GM12878 (cell line): Measurements from ENCODE around the gene PPP4R1. TPM values are rescaled to one million over a fixed set of nuclear protein-coding genes. Genes with fewer than 3 reads are reported as not detected.

Experiments used
- ATAC-seq: fragments of 200-7000 bp; cut with Tn5 transposase; 3 replicates; pipeline ENCODE4 v1.9.1; 2020; ENCODE audit warnings: mild to moderate bottlenecking, moderate library complexity
- BruUV-seq: library from RNA; stranded (reverse); fragments of 400-500 nt; replicated peaks from 2 replicates; lab custom pipeline; 2021; lab: Mats Ljungman, UMichigan
- CTCF ChIA-PET: fragments of 300-600 bp; sonication (Branson Sonifier 250); formaldehyde crosslinking; extraction: SDS; loops from one replicate; lab custom pipeline; 2021; ENCODE audit warnings: inconsistent platforms; lab: Yijun Ruan, JAX
- POLR2A ChIA-PET: fragments of 350-600 bp; formaldehyde crosslinking; extraction: SDS; loops from one replicate; lab custom pipeline; 2021; ENCODE audit warnings: inconsistent platforms; lab: Charles Lee
- RAD21 ChIA-PET: fragments of 300-600 bp; sonication (Branson Sonifier 250); formaldehyde crosslinking; loops from one replicate; lab custom pipeline; 2023; ENCODE audit warnings: antibody characterized with exemption; ENCODE audit not compliant: unreplicated experiment; lab: Charles Lee
- SMC1A ChIA-PET: fragments of 300-600 bp; sonication (Branson Sonifier 250); formaldehyde crosslinking; loops from one replicate; lab custom pipeline; 2023; ENCODE audit not compliant: unreplicated experiment, uncharacterized antibody; lab: Charles Lee
- DNase-seq: peaks from one replicate; pipeline ENCODE4 v3.0.0-alpha.2; 2011; ENCODE audit warnings: low read depth, low spot score
- FAIRE-seq: peaks from 3 replicates; lab custom pipeline; 2011; peaks lifted over from hg19 to GRCh38; lab: Jason Lieb, UNC
- H2AFZ ChIP-seq: 2 replicates; pipeline ENCODE4 v1.6.0; 2011; ENCODE audit warnings: low read depth, low read length, control low read depth; ENCODE audit not compliant: control insufficient read depth
- H3K27ac ChIP-seq: 2 replicates; pipeline ENCODE4 v1.5.1; 2011; ENCODE audit warnings: control low read depth; ENCODE audit not compliant: control insufficient read depth, insufficient read depth
- H3K27me3 ChIP-seq, 2 experiments: replicated peaks in 1 of 2; 2 replicates each; pipeline versions ENCODE4 v1.6.0 to v1.6.1; 2011; ENCODE audit warnings: low read length in 1 of 2; ENCODE audit not compliant: control insufficient read depth in 2 of 2, insufficient read depth in 2 of 2
- H3K36me3 ChIP-seq, 2 experiments: 2 replicates each; pipeline ENCODE4 v1.5.1; 2011; ENCODE audit warnings: low read length in 1 of 2; ENCODE audit not compliant: control insufficient read depth in 2 of 2, insufficient read depth in 2 of 2
- H3K4me1 ChIP-seq: 2 replicates; pipeline ENCODE4 v1.6.1; 2011; ENCODE audit warnings: mild to moderate bottlenecking, low read length, moderate library complexity, mixed read lengths; ENCODE audit not compliant: control insufficient read depth, insufficient read depth
- H3K4me2 ChIP-seq: 2 replicates; pipeline ENCODE4 v1.6.0; 2011; ENCODE audit warnings: control low read depth; ENCODE audit not compliant: control insufficient read depth, insufficient read depth
- H3K4me3 ChIP-seq: fragments of 200-600 bp; sonication (generic); 2 replicates; pipeline ENCODE4 v1.5.1; 2016
- H3K79me2 ChIP-seq: 2 replicates; pipeline ENCODE4 v1.6.0; 2011; ENCODE audit warnings: low read length; ENCODE audit not compliant: control insufficient read depth, insufficient read depth
- H3K9ac ChIP-seq: 2 replicates; pipeline ENCODE4 v1.8.0; 2011; ENCODE audit warnings: low read length, control low read depth, mixed read lengths; ENCODE audit not compliant: control insufficient read depth, insufficient read depth
- H3K9me3 ChIP-seq: replicated peaks from 3 replicates; pipeline ENCODE4 v1.5.1; 2011; ENCODE audit warnings: mild to moderate bottlenecking, low read length; ENCODE audit not compliant: control insufficient read depth, insufficient read depth
- H4K20me1 ChIP-seq: 2 replicates; pipeline ENCODE4 v1.6.0; 2011; ENCODE audit not compliant: control insufficient read depth, insufficient read depth
- ATF7 ChIP-seq: fragments of 450-650 bp; IDR thresholded peaks from 2 replicates; pipeline ENCODE4 v1.6.1; 2016; ENCODE audit warnings: low read depth, mild to moderate bottlenecking
- DPF2 ChIP-seq: fragments of 450-650 bp; IDR thresholded peaks from 2 replicates; pipeline ENCODE4 v1.6.1; 2017; ENCODE audit warnings: mild to moderate bottlenecking
- FOS ChIP-seq: IDR thresholded peaks from 3 replicates; pipeline ENCODE4 v1.6.1; 2011; ENCODE audit warnings: borderline replicate concordance; ENCODE audit not compliant: insufficient read length; ENCODE audit errors: extremely low read depth
- HDAC2 ChIP-seq: fragments of 200-600 bp; sonication (generic); IDR thresholded peaks from 2 replicates; pipeline ENCODE4 v1.6.1; 2017
- NRF1 ChIP-seq: conservative IDR thresholded peaks from 2 replicates; pipeline ENCODE4 v1.6.1; 2011; ENCODE audit warnings: mild to moderate bottlenecking, low read depth, low read length, improper control_type of control experiment
- PML ChIP-seq: IDR thresholded peaks from 2 replicates; pipeline ENCODE4 v1.6.1; 2012; ENCODE audit warnings: low read length, inconsistent platforms
- RB1 ChIP-seq: fragments of 450-650 bp; formaldehyde crosslinking; IDR thresholded peaks from 2 replicates; pipeline ENCODE4 v1.6.1; 2017; ENCODE audit warnings: mild to moderate bottlenecking, borderline replicate concordance
- SUZ12 ChIP-seq: fragments of 200-600 bp; sonication (generic); IDR thresholded peaks from one replicate; pipeline ENCODE4 v1.6.1; 2018; ENCODE audit warnings: antibody characterized with exemption, mild to moderate bottlenecking; ENCODE audit not compliant: unreplicated experiment
- TCF12 ChIP-seq: IDR thresholded peaks from 2 replicates; pipeline ENCODE4 v1.6.1; 2011; ENCODE audit warnings: low read depth, mild to moderate bottlenecking, low read length
- ZSCAN29 ChIP-seq: fragments of 450-650 bp; IDR thresholded peaks from 2 replicates; pipeline ENCODE4 v1.6.1; 2017; ENCODE audit warnings: mild to moderate bottlenecking, moderate library complexity
- WGBS: methylation state at CpG from one replicate; pipeline ENCODE4 v1.1.6; 2016; ENCODE audit warnings: low lambda C conversion rate; ENCODE audit not compliant: insufficient replicate concordance, insufficient coverage; ENCODE audit errors: missing lambda C conversion rate; 5-methylcytosine and 5-hydroxymethylcytosine counted together
- in situ Hi-C: fragments of 300-500 bp; cut with MboI; formaldehyde crosslinking; loops from 9 replicates; pipeline ENCODE4 v1.14.3; 2018; ENCODE audit warnings: mixed read lengths
- intact Hi-C: fragments of 100-400 bp; cut with micrococcal nuclease; formaldehyde crosslinking; loops from one replicate; pipeline ENCODE4 v1.14.2; 2022; ENCODE audit not compliant: unreplicated experiment
- polyA plus RNA-seq, 11 experiments: library from polyadenylated mRNA; depleted of rRNA in 4 of 11; unstranded in 6 of 11; stranded (reverse) in 5 of 11; fragments of >200 nt; fragmentation: Nextera tagmentation in 4 of 11; fragmentation: Illumina TruSeq in 1 of 11; extraction: Ambion mirVana in 4 of 11; extraction: Trizol in 1 of 11; gene quantifications; 1 replicate in 1 of 11; 2 replicates in 10 of 11; pipeline versions ENCODE4 v1.2.1 to v1.2.3, GENCODE V29; 2011 to 2016; ENCODE audit warnings: inconsistent platforms in 2 of 11, missing spikeins in 2 of 11, low read depth in 1 of 11
- total RNA-seq, 4 experiments: library from RNA; depleted of rRNA in 3 of 4; stranded (reverse); fragments of >200 nt in 3 of 4; fragmentation: Illumina TruSeq in 1 of 4; extraction: Trizol in 1 of 4; gene quantifications; 2 replicates each; pipeline versions ENCODE4 v1.2.1 to v1.2.3, GENCODE V29; 2013 to 2021
- TF ChIP-seq, protein P1 (sequence below): fragments of 450-650 bp; IDR thresholded peaks from 2 replicates; pipeline ENCODE4 v1.6.1; 2017; ENCODE audit warnings: mild to moderate bottlenecking, moderate library complexity
- TF ChIP-seq, protein P2 (sequence below): fragments of 450-650 bp; formaldehyde crosslinking; IDR thresholded peaks from 2 replicates; pipeline ENCODE4 v1.4.0; 2020; ENCODE audit warnings: mild to moderate bottlenecking, moderate library complexity

Gene PPP4R1
- total and polyA plus RNA-seq, 10 of the 15 experiments (the other 5 are each of a cell fraction or from before 2014, with no cell fraction given), result 10.9 to 44.4 (median 26.0) TPM

DNA sequence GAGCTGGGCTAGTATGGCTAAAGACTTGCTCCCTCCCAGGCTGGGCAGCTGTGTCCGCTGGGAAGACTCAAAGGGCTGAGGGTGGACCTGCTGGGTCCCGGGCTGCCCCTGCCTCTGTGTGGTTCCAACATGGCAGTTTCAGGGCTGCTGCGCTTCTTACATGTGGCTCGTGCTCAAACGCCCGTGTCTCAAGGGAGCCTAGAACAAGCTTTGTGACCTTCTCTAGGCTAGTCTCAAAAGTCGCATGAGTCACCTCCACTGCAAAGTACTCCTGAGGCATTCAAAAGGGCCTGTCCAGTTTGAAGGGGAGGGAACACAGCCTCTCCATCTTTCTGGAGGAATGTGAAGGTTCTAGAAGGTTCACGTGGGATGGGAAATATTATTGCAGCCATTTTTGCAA lies 49.0 kb upstream of the PPP4R1 start:
- no peak overlapping the region for H3K4me2 ChIP-seq
- intact Hi-C loops, result no loop called here
- RAD21 ChIA-PET, result no interaction called here
- CTCF ChIA-PET, result no interaction called here
- POLR2A ChIA-PET, result no interaction called here
- H3K9me3 ChIP-seq, result no peaks in the 10 kb centered on the region
- no peaks in the 10 kb centered on the region for H3K79me2 ChIP-seq
- no peaks in the 10 kb centered on the region for H3K4me1 ChIP-seq
- ATAC-seq (no peak), DNase-seq (no peak), FAIRE-seq (no peak)
- BruUV-seq, result no TSS peak
- no peak overlapping the region for H3K9ac ChIP-seq
- no peak overlapping the region for H3K4me3 ChIP-seq
- SMC1A ChIA-PET, result no interaction called here
- WGBS, result 3% methylated on average over 8 of the region's 8 CpGs
- no peak overlapping the region for H3K27ac ChIP-seq
- no peak for TF ChIP-seq ATF7
- TF ChIP-seq, protein P1, sequence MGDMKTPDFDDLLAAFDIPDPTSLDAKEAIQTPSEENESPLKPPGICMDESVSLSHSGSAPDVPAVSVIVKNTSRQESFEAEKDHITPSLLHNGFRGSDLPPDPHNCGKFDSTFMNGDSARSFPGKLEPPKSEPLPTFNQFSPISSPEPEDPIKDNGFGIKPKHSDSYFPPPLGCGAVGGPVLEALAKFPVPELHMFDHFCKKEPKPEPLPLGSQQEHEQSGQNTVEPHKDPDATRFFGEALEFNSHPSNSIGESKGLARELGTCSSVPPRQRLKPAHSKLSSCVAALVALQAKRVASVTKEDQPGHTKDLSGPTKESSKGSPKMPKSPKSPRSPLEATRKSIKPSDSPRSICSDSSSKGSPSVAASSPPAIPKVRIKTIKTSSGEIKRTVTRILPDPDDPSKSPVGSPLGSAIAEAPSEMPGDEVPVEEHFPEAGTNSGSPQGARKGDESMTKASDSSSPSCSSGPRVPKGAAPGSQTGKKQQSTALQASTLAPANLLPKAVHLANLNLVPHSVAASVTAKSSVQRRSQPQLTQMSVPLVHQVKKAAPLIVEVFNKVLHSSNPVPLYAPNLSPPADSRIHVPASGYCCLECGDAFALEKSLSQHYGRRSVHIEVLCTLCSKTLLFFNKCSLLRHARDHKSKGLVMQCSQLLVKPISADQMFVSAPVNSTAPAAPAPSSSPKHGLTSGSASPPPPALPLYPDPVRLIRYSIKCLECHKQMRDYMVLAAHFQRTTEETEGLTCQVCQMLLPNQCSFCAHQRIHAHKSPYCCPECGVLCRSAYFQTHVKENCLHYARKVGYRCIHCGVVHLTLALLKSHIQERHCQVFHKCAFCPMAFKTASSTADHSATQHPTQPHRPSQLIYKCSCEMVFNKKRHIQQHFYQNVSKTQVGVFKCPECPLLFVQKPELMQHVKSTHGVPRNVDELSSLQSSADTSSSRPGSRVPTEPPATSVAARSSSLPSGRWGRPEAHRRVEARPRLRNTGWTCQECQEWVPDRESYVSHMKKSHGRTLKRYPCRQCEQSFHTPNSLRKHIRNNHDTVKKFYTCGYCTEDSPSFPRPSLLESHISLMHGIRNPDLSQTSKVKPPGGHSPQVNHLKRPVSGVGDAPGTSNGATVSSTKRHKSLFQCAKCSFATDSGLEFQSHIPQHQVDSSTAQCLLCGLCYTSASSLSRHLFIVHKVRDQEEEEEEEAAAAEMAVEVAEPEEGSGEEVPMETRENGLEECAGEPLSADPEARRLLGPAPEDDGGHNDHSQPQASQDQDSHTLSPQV, result no peak
- no peak for TF ChIP-seq PML
- no peak for TF ChIP-seq HDAC2
- no peak for TF ChIP-seq TCF12
- TF ChIP-seq, protein P2, sequence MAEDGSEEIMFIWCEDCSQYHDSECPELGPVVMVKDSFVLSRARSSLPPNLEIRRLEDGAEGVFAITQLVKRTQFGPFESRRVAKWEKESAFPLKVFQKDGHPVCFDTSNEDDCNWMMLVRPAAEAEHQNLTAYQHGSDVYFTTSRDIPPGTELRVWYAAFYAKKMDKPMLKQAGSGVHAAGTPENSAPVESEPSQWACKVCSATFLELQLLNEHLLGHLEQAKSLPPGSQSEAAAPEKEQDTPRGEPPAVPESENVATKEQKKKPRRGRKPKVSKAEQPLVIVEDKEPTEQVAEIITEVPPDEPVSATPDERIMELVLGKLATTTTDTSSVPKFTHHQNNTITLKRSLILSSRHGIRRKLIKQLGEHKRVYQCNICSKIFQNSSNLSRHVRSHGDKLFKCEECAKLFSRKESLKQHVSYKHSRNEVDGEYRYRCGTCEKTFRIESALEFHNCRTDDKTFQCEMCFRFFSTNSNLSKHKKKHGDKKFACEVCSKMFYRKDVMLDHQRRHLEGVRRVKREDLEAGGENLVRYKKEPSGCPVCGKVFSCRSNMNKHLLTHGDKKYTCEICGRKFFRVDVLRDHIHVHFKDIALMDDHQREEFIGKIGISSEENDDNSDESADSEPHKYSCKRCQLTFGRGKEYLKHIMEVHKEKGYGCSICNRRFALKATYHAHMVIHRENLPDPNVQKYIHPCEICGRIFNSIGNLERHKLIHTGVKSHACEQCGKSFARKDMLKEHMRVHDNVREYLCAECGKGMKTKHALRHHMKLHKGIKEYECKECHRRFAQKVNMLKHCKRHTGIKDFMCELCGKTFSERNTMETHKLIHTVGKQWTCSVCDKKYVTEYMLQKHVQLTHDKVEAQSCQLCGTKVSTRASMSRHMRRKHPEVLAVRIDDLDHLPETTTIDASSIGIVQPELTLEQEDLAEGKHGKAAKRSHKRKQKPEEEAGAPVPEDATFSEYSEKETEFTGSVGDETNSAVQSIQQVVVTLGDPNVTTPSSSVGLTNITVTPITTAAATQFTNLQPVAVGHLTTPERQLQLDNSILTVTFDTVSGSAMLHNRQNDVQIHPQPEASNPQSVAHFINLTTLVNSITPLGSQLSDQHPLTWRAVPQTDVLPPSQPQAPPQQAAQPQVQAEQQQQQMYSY (CRISPR knock-in tag), result no peak
- TF ChIP-seq ZSCAN29, result no peak
- TF ChIP-seq NRF1, result no peak
- TF ChIP-seq SUZ12, result no peak
- no peak for TF ChIP-seq DPF2
- TF ChIP-seq FOS, result no peak
- no peak for TF ChIP-seq RB1
- no peak overlapping the region for H2AFZ ChIP-seq
- no peaks in the 10 kb centered on the region for H3K36me3 ChIP-seq
- H3K27me3 ChIP-seq, result no peaks in the 10 kb centered on the region; a peak in 1 of 4 replicates
- H4K20me1 ChIP-seq, result no peaks in the 10 kb centered on the region
- in situ Hi-C loops, result no loop called here
